ENCODE results near the gene PIK3CB.

- TF ChIP-seq CTCF (IDR thresholded peaks at IDR 0.05) (no peak), POLR2AphosphoS5 (IDR thresholded peaks at IDR 0.05) (no peak)
These were observed 37.9 kb upstream of the PIK3CB start for GRCh38 chr3:138872632-138873031.
